GM19023 (cell line): ENCODE measurements around the gene FAM117A.

Source experiments
- ATAC-seq: cut with Tn5 transposase; IDR thresholded peaks from one replicate; pipeline ENCODE4 v1.9.1; 2021; ENCODE audit warnings: mild to moderate bottlenecking, moderate library complexity; ENCODE audit not compliant: unreplicated experiment

Gene FAM117A

GRCh38 chr17:49763735-49764558 is at the start of gene FAM117A:
Gene FAM117A, minus strand, starts transcription at chr17:49764131. Its CDS starts 44 bp downstream, at chr17:49764087.
- ATAC-seq: peak; percentile 93

- ATAC-seq: no peak
Measured at GRCh38 chr17:49809056-49809455, 45.1 kb upstream of the FAM117A start.

GRCh38 chr17:49798738-49799137 is 34.8 kb upstream of the FAM117A start:
- no peak for ATAC-seq

- no peak for ATAC-seq
Measured at GRCh38 chr17:49798182-49798581, 34.3 kb upstream of the FAM117A start.

DNA sequence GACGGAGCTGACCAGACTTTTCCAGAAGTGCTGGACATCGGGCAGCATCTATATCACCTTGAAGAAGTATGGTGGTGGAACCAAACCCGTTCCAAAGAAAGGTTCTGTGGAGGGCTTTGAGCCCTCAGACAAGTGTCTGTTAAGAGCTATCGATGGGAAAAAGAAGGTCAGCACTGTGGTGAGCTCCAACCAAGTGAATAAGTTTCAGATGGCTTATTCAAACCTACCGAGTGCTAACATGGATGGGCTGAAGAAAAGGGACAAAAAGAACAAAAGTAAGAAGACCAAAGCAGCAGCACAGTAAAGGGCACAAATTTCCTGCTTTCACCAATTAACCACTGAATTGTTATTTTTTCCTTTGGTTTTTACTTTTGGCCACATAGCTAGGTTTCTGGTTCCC is 31.4 kb upstream of the FAM117A start:
- no peak for ATAC-seq

- no peak for ATAC-seq
Measured at GRCh38 chr17:49793309-49793708, 29.4 kb upstream of the FAM117A start.

DNA sequence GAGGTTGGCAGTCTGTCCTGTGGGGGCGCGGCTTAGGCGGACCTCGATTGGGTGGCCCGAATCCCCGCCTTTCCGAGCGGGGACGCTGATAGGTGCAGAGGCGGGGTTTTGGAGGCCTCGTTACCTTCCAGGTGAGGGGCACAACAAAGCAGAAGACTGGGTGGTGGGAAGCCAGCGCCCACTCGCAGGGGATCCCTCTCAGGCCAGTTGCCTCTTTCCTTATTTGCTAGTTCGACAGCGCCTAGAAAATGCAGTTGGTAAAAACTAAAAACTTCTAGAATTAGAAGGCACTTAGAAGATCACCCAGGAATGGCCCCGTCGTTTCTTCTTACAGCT is 25.3 kb upstream of the FAM117A start:
- no peak for ATAC-seq

- peak; percentile 91 for ATAC-seq
Measured at GRCh38 chr17:49788478-49789242, 24.7 kb upstream of the FAM117A start, which contains the start of gene KAT7. Gene KAT7, plus strand, starts transcription at chr17:49788681. Its CDS starts 154 bp downstream, at chr17:49788835.

DNA sequence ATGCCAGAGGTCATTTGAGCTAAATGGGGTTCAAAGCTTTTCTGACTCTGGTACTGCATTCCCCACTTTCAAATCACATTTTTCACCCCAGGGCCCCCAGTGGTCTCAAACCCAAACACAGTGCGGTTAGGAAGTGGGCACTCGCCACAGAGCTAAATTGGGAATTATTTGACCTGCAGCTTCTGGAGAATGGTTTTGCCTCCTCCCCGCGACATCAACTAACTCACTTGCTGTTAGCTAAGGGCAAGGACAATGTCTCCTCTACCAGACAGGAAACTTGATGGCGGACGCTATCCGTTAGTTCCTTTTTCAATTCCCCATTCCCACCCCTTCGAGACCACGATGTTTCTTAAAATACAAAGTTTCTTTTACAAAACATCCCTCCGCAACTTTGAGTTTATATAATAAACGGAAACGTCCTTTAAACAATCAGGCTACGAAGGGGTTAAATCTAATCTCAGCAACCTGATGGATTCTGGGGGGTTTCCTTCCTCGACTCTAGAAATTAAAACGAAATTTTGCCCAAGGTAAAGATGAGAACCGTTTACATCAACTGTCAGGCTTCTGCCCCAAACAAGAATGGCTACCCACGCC is 24.1 kb upstream of the FAM117A start:
- no peak for ATAC-seq

- ATAC-seq: no peak
Measured at GRCh38 chr17:49784636-49785035, 20.7 kb upstream of the FAM117A start.

GRCh38 chr17:49783791-49784190 is 19.9 kb upstream of the FAM117A start:
- no peak for ATAC-seq

GRCh38 chr17:49783071-49783715 is 19.3 kb upstream of the FAM117A start:
- ATAC-seq: no peak

- ATAC-seq: no peak
Measured at GRCh38 chr17:49779739-49780231, 15.9 kb upstream of the FAM117A start.

GRCh38 chr17:49779156-49779738 is 15.3 kb upstream of the FAM117A start:
- no peak for ATAC-seq

DNA sequence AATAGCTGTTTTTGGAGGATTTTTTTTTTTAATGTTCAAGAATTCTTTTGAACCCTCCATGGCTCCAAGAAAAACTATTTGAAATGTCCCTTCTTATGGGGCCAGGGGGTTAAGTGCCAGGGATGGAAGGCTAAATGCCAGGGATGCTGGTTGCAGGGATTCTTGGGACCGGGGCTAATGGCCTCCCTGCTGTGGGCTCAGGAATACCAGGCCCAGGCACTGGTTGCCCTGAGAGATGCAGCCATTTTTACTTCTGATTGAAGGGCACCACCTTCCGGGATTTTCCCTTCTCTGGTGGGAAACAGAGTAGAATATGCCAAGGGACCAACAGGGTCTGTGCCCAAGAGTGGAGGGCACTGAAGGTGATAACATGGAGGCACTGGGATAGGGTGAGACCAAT is 13.6 kb upstream of the FAM117A start:
- no peak for ATAC-seq

DNA sequence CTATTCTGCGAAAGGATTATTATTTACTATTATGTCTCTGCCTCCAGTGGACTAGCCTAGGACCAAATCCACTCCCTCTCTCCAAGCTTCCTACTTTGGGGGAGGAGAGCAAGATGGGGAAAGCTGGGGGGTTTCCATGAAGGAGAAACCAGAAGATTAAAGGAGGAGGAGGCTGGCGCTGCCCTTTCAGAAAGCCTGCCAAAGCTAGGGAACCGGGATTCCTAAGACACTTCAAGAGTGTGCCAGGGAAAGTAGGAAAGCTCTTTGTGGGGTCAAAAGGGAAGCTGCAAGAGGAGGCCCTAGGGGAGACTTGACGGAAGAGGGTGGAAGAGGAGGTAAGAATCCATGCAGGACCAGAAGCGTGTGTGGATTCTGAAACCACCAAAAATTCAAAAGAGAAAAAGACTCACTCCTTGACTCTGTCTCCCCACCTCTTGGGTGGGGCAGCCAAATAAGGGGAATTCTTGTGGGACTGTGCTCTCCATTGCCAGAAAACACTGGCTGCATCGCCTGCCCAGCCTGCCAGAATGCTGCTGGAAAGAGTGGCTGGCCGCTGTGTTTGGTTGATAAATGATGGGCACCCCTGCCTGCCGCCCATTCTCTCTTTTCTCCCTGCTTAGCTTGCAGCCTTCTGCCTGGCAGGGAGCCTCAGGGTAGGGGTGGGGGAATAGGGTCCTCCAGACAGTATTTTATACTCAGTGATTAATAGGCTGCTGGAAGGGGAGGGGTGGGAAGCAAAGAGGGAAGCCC is 12.8 kb upstream of the FAM117A start:
- no peak for ATAC-seq

DNA sequence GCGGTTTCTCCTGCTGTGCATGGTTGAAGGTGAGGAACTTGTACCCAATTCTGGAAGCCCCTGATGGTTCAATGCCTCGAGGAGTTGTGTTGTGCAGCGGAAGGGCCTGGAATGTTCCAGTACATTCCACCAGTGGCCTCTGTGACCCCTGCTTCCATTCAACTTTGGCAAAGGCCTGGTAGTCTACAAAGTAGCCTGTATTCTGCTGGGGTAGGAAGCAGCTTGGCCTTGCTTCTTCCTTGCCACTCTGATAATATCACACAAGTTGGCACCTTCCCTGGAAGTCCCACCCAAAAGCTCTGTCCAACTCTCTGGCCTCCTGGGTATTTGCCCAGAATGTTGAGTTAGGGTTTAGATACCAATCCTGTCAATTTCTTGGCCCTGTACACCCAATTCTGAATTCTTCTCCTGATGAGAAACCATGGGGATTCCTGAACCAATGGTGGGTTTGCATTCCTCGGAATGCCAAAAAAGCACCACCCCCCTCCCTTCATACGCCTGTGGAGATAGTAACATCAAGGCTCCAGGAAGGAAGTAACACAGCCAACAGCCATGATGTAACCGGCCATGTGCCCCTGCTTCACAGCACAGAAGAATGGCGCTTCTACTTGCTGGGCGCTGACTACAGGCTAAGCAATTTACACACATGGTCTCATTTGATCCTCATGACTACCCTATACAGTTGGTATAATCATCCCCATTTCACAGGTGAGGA is 11.8 kb upstream of the FAM117A start:
- no peak for ATAC-seq

DNA sequence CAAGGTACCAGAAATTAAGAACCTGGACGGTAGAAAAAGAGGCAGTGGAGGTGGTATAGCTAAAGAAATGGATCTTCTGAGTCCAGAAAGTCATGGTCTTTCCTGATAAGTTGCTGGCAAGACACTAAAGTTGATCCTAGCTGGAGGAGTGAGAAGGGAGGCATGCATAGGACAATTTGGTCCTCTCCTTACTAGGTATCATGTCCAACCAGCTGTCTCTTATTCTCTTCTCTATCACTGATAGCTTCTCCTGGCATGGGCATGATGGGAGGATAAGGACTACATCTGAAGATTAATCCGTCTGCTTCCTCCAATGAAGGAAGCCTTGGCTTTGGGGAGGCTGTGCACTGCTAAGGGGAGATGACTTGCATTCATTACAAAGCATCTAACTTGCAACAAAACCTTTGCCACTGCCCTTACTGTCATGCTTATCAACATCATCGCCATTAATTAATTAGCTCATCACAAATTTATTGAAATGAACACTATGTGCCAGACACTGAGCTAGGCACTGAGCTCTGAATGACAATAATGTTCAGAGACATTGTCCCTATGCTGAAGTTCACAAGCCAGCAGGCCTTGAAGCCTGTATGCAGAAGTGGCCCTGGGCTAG is 3.1 kb upstream of the FAM117A start:
- ATAC-seq: no peak
